Activated T-cell treated with anti-CD3 and anti-CD28 coated beads, Interleukin-2, amount 50 U/mL, for 24 hours (primary cell): ENCODE data around the gene KCNJ12.
"Not testable (repeated sequence)": the region's sequence is repeated elsewhere in the genome, so short reads cannot be mapped to it uniquely, and the experiment has no call there.

Experiments used
- DNase-seq: peaks from one replicate; pipeline ENCODE4 v3.0.0-alpha.2; 2020
- H3K27ac Mint-ChIP-seq: 2 replicates; pipeline ENCODE4 v1.8.0; 2020; ENCODE audit warnings: mild to moderate bottlenecking, mixed read lengths
- H3K27me3 Mint-ChIP-seq: 2 replicates; pipeline ENCODE4 v1.8.0; 2020; ENCODE audit warnings: mixed read lengths
- H3K36me3 Mint-ChIP-seq: 2 replicates; pipeline ENCODE4 v1.8.0; 2020; ENCODE audit warnings: low read depth, mixed read lengths
- H3K4me1 Mint-ChIP-seq: 2 replicates; pipeline ENCODE4 v1.8.0; 2020; ENCODE audit warnings: low read depth, mixed read lengths
- H3K4me3 Mint-ChIP-seq: 2 replicates; pipeline ENCODE4 v1.8.0; 2020; ENCODE audit warnings: mild to moderate bottlenecking, moderate library complexity, mixed read lengths
- H3K9me3 Mint-ChIP-seq: 2 replicates; pipeline ENCODE4 v1.8.0; 2020; ENCODE audit warnings: mixed read lengths

KCNJ12 gene

DNA sequence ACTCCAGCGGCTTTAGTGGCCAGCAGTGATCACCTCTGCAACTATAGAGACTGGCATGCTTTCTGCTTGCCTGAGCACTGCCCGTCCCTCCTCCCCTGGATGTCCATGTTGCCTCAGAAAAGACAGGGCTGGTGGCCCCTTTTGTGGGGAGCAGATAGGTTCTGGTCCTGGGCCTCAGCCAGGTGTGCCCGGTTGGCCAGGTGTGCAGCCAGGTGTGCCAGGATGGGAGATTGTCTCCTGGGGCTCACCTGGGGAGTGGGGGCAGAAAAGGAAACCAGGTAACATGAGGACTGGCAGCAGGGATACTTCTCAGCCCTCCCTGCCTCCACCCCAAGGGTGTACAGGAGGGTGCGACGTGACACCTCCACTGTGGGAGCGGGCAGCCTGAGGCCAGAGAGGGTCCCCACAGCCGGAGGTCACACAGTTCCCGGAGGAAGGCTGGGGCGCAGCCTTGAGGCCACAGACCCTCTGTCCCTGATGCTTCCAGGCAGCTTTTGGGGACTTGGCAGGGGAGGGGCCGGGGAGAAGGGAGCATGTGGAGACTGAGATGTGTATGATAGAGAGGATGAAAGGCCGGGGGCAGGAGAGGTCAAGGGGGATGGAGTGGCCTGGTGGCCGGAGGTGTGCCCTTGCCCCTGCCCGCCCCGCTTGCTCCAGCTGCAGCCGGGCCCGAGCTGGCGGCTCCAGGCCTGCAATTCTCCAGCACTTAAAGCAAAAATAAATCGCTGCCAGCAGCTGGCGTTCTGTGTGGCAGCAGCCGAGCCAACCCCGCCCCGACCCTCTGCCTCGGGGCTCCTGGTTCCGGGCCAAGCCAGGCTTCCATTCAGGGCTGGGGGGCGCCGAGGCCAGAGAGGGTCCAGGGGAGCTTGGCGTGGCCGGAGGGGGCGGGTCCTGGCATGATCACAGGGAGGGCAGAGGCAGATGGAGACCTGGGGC, 6.7 kb downstream of the KCNJ12 start:
- Mint-ChIP-seq H3K4me3 (no peak overlapping the region), H3K4me1 (peaks cover 4% of the 10 kb centered on the region), H3K27ac (no peak overlapping the region), H3K27me3 (peaks cover 11% of the 10 kb centered on the region), H3K36me3 (no peaks in the 10 kb centered on the region), H3K9me3 (no peaks in the 10 kb centered on the region)
- DNase-seq, result no peak

DNA sequence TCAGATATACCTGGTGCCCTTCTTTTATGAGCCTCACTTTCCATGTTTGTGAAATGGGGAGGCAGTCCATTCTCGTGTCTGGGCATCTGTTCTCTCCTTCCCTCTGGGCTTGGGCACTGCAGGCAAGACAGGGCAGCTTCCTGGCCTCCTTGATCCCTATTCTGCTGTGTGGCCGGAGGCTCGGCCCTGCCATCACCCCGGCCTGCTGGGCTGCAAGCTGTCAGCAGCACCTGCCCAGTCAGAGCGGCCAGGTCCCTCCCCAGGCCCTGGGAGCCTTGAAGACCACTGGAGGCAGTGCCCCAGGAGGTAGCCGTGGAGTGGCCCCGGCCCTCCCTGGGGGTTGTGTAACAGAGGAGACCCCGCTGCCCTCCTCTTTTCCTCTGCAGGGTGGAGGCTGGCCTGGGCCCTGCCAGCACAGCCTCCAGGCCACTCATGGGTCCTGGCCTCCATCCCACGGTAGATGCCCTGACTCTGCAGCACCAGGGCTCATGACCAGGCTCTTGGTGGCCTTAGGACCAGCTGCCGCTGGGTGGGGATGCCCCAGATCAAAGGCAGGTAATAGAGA, 9.2 kb downstream of the KCNJ12 start:
- DNase-seq, result no peak
- H3K4me3 Mint-ChIP-seq, result no peak overlapping the region

DNA sequence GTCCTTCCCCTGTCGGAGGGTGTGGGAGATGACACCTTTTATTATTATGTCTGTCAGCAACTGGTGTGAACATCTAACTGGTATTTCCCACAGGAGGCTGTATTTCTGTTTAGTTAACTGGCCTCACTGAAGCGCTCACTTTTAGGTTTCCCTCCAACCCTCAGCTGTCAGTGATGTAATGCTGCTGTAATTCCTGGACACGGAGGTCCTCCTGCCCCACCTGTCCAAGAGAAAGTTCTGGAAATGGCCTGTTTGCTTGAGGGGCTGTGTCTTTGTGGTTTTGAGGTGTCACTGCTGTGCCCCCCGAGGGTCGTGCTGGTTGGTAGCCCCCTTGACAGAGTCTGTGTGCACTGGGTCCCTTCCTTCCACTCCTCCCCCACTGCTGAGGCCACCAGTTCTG, 11.5 kb downstream of the KCNJ12 start:
- Mint-ChIP-seq H3K9me3 (no peaks in the 10 kb centered on the region), H3K27me3 (peaks cover 16% of the 10 kb centered on the region), H3K4me3 (no peak overlapping the region), H3K27ac (no peak overlapping the region), H3K4me1 (no peaks in the 10 kb centered on the region), H3K36me3 (no peaks in the 10 kb centered on the region)
- DNase-seq, result no peak

More for the DNA sequence above, 9.2 kb downstream of the KCNJ12 start:
- Mint-ChIP-seq H3K36me3 (no peaks in the 10 kb centered on the region), H3K27me3 (peaks cover 5% of the 10 kb centered on the region), H3K27ac (no peak overlapping the region), H3K9me3 (no peaks in the 10 kb centered on the region), H3K4me1 (no peaks in the 10 kb centered on the region)

DNA sequence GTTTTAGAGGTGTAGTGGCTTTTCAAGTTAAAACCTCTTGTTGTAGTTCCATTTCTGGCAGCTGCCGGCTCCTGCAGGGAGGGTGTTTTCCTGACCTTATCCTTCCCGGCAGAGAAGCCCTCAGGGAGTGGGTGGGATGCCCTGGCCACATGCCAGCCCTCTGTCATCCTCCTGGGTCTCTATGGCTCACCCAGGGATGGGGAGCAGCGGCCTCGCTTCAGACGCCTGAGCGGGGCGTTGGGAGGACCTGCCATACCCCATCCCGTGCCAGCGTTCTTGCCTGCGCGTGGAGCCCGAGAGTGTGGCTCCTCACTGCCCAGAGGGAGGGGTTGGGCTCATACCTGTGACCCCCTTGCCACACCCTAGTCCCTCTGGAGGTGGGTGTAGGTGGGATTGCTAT, 11.9 kb downstream of the KCNJ12 start:
- Mint-ChIP-seq H3K27ac (no peak overlapping the region), H3K9me3 (no peaks in the 10 kb centered on the region), H3K4me1 (no peaks in the 10 kb centered on the region), H3K36me3 (no peaks in the 10 kb centered on the region), H3K27me3 (peaks cover 17% of the 10 kb centered on the region), H3K4me3 (no peak overlapping the region)
- DNase-seq, result no peak

DNA sequence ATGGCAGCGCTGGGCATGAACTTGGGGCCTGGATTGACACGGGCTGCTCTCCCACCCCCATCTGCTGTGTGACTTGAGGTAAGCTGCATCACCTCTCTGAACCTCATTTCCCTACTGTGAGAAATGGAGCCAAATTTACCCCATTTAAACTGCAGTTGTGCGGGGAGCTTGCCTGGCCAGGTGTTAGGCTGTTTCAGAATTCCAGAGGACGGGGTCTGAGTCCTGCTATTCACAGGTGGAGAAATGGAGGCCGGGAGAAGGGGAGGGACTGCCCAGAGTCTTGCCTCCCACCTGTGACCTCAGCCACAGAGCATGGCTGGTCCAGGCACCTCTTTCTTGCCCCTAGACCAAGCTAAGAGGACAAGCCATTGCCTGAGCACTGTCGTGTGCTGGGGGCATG, 12.8 kb downstream of the KCNJ12 start:
- no peak overlapping the region for H3K27ac Mint-ChIP-seq
- no peaks in the 10 kb centered on the region for H3K36me3 Mint-ChIP-seq
- H3K4me1 Mint-ChIP-seq, result no peaks in the 10 kb centered on the region
- peaks cover 17% of the 10 kb centered on the region for H3K27me3 Mint-ChIP-seq
- H3K9me3 Mint-ChIP-seq, result no peaks in the 10 kb centered on the region
- no peak overlapping the region for H3K4me3 Mint-ChIP-seq
- DNase-seq, result no peak

DNA sequence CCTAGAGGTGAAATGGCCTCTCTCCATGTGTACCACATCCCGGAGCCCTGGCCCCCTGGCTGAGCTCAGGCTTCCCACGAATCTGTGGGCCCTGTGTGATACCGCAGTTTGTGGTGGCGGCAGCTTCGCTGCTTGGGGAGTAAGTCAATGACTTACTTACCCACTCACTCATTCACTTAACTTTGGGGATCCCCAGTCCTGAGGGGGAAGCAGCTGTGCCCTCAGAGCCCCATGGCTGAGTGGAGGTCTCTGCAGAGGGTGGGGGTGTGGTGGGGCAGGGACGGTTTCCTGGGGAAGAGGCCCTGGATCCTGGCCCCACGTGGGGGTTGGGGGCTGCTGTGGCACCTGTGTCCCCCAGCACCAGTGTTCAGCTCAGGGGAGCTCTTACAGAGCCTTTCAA, 13.2 kb downstream of the KCNJ12 start:
- DNase-seq, result no peak
- Mint-ChIP-seq H3K4me1 (no peaks in the 10 kb centered on the region), H3K9me3 (no peaks in the 10 kb centered on the region), H3K4me3 (no peak overlapping the region), H3K36me3 (no peaks in the 10 kb centered on the region), H3K27ac (no peak overlapping the region), H3K27me3 (peaks cover 17% of the 10 kb centered on the region)

DNA sequence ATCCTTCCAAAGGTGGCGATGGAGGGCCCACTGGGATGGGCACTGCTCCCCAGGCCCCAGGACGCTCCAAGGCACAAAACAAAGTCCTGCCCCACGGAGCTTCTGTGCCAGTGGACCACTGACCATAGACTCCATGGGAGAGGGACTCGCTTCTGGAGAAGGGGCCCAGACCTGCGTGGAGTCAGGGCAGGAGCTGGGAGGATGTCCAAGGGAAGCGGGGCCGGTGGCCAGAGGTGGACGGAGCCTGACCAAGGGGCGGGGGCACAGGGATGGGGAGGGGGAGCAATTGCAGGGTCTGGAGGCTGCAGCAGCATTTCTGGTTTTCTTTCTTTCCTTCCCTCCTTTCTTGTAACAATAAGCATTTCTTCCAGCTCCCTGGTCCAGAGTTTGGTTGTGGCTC, 14.1 kb downstream of the KCNJ12 start:
- no peak overlapping the region for H3K27ac Mint-ChIP-seq
- DNase-seq, result no peak
- no peaks in the 10 kb centered on the region for H3K36me3 Mint-ChIP-seq
- H3K27me3 Mint-ChIP-seq, result peaks cover 17% of the 10 kb centered on the region
- H3K4me1 Mint-ChIP-seq, result no peaks in the 10 kb centered on the region
- H3K4me3 Mint-ChIP-seq, result no peak overlapping the region
- H3K9me3 Mint-ChIP-seq, result no peaks in the 10 kb centered on the region

DNA sequence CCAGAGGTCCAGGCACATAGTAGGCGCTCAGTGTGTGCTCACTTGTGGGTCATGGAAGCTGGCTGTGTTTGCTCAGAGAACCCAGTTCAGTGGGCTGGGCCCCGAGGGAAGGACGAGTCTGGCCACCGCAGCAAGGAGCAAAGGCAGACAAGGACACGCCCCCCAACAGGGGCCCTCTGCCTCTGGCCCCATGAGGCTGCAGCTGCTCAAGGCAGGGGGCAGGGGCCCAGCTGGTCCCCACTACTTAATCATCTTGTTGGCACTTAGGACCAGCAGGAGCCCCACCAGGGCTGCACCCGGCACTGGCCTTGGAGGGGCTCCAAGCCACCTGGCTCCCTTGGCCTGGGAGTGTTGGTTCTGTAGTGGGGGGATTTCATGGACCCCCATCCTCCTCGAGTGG, 16.1 kb downstream of the KCNJ12 start:
- no peak for DNase-seq
- no peak overlapping the region for H3K4me3 Mint-ChIP-seq
- H3K36me3 Mint-ChIP-seq, result no peaks in the 10 kb centered on the region
- H3K27ac Mint-ChIP-seq, result no peak overlapping the region
- H3K9me3 Mint-ChIP-seq, result no peaks in the 10 kb centered on the region
- peaks cover 17% of the 10 kb centered on the region for H3K27me3 Mint-ChIP-seq
- H3K4me1 Mint-ChIP-seq, result no peaks in the 10 kb centered on the region

DNA sequence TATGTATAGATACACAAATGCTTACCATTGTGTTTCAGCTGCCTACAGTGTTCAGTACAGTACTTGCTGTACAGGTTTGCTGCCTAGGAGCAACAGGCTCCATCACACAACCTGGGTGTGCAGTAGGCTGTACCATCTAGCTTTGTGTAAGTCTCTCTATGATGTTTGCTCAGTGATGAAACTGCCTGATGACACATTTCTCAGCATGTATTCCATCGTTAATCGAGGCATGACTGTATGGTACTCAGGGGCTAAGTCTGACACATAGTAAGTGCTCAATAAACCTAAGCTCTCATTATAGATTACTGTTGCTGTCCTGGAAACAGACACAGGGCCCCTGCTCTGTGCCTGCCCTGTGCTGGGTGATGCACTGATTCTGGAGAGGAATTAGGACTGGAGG, 18.1 kb downstream of the KCNJ12 start:
- peaks cover 17% of the 10 kb centered on the region for H3K27me3 Mint-ChIP-seq
- DNase-seq, result no peak
- no peaks in the 10 kb centered on the region for H3K36me3 Mint-ChIP-seq
- no peak overlapping the region for H3K4me3 Mint-ChIP-seq
- no peak overlapping the region for H3K27ac Mint-ChIP-seq
- no peaks in the 10 kb centered on the region for H3K4me1 Mint-ChIP-seq
- no peaks in the 10 kb centered on the region for H3K9me3 Mint-ChIP-seq

DNA sequence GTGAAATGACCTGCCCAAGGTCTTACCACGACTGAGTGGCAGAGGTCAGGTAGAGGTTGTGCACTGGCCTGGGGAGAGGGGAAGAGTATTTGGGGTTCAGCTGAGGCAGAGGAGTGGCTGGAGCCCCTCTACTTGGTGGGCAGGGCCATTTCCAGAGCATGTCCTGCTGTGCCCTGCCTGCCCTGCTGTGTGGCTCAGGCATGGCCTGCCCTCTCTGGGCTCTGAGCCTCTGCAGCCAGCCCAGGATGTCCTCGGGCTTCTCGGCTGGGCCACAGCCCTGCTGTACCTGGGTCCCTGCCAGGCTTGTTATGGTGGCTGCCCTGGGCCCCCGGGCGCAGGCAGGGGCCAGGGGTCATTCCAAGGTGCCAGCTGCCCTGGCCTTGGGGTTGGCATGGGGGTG, 19.6 kb downstream of the KCNJ12 start:
- peaks cover 12% of the 10 kb centered on the region for H3K27me3 Mint-ChIP-seq
- H3K9me3 Mint-ChIP-seq, result no peaks in the 10 kb centered on the region
- H3K36me3 Mint-ChIP-seq, result no peaks in the 10 kb centered on the region
- H3K27ac Mint-ChIP-seq, result no peak overlapping the region
- H3K4me3 Mint-ChIP-seq, result no peak overlapping the region
- no peaks in the 10 kb centered on the region for H3K4me1 Mint-ChIP-seq
- no peak for DNase-seq

DNA sequence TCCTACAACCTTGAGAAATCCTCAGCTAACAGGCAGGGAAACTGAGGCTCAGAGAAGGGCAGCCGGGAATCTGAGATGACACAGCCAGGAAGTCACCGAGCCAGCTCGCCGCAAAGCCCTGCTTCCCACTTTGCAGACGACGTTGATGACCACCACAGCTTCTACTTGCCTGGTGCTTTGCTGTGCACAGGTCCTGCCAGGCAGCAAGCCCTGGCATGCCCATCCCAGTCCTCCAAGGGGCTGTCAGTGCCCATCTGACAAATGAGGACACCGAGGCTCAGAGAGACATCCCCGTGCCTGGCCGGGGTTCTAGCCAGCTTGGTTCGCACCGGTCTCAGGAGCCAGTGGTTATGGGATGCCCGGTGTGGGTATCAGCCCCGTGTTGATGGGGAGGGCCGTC, 20.1 kb downstream of the KCNJ12 start:
- H3K4me1 Mint-ChIP-seq, result no peaks in the 10 kb centered on the region
- H3K9me3 Mint-ChIP-seq, result no peaks in the 10 kb centered on the region
- H3K27me3 Mint-ChIP-seq, result peaks cover 10% of the 10 kb centered on the region
- no peak for DNase-seq
- H3K4me3 Mint-ChIP-seq, result no peak overlapping the region
- no peaks in the 10 kb centered on the region for H3K36me3 Mint-ChIP-seq
- H3K27ac Mint-ChIP-seq, result no peak overlapping the region

DNA sequence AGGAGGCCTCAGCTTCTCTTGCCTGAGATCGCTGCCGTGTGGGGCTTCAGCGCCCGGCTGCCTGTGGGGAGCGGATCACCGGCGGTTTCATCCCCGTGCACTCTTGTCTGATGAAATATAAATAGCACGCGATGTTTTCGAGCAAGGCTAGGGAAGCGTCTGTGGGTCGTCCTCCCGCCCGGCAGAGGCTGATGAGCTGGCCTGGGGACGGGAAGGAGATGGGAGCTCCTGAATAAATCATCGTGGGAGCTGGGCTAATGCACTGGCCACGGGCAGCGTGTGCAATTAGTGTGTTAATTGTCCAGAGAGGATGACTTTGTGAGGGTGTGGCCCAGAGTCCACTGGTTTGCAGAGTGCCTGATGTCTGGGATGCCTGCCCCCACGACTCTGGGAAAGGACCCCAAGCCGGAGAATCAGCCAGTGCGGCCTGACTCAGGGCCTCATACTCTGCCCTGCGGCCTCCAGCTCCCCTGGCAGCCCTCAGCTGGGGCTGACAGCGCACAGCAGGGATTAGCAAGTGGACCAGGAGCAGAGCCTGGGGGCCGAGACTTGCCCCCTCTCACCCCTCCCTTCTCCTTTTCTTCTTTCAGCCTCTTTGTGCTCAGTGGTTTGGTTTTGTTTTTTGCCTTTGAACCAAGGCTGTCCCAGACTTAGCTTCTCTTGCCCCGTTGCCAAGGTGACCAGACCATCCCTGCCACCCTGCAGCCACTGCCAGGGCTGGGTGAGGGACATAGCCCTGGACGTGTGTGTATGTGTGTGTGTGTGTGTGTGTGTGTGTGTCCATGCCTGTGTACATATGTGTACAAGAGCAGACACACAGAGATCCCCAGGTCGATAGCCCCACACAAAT, 21.4 kb downstream of the KCNJ12 start:
- H3K27me3 Mint-ChIP-seq, result peaks cover 2% of the 10 kb centered on the region
- no peaks in the 10 kb centered on the region for H3K9me3 Mint-ChIP-seq
- H3K36me3 Mint-ChIP-seq, result no peaks in the 10 kb centered on the region
- DNase-seq, result no peak
- H3K4me3 Mint-ChIP-seq, result no peak overlapping the region
- no peaks in the 10 kb centered on the region for H3K4me1 Mint-ChIP-seq
- H3K27ac Mint-ChIP-seq, result no peak overlapping the region

DNA sequence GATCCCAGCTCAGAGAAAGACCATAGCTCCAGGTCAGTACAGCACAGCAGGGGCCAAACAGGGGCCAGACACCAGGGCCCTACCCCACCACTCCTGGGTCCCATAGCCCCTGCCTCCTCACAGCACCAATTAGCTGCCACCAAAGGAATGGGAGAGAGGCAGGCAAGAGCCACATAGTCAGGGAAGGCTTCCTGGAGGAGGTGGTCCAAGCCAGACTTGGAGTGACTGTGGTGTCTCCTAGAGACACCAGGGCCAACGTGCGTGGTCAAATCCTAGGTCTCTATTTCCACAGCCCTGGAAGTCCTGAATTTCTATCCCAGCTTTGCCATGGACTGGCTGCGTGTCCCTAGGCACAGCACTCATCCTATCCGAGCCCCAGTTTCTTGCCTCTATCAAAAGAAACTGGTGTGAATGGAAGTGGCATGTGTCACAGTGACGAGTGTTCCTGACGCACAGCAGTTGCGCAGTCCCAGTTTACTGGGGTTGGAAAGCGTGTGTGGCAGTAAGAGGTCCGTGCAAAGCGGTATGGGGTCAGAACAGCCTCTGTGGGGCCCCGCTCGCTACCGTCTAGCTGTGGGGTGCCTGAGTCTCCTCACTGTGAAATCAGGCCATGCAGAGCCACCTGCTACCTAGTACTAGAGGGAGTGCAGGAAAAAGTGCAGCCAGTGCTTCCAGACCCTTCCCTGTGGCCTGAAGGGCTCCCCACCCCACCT, 23.5 kb downstream of the KCNJ12 start:
- H3K9me3 Mint-ChIP-seq, result no peaks in the 10 kb centered on the region
- no peaks in the 10 kb centered on the region for H3K36me3 Mint-ChIP-seq
- H3K27me3 Mint-ChIP-seq, result no peaks in the 10 kb centered on the region
- H3K4me3 Mint-ChIP-seq, result no peak overlapping the region
- DNase-seq, result no peak
- H3K27ac Mint-ChIP-seq, result no peak overlapping the region
- no peaks in the 10 kb centered on the region for H3K4me1 Mint-ChIP-seq

DNA sequence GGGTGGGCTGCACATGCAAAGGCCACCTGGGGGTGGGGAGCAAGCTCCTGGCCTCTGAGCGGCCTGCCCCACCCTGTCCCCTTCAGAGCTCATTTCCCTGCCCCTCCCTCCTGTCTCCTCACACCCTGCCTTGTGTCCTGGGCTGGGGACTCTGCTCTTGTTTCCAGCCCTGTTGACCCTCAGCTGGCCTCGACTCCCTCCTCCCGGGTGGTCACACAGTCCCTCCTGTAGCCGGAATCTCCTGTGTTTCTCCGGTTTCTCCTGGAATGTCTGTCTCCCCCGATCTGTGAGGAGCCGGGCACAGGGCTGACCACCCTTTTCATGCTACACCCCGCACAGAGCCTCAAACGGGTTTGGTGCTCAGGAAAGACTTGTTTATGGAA, 24.0 kb downstream of the KCNJ12 start:
- not testable (repeated sequence) for H3K9me3 Mint-ChIP-seq, H3K4me3 Mint-ChIP-seq, H3K4me1 Mint-ChIP-seq, H3K27me3 Mint-ChIP-seq, H3K36me3 Mint-ChIP-seq, H3K27ac Mint-ChIP-seq, DNase-seq
